BE2C (cell line): ENCODE data around the gene RAD51C.

ENCODE experiments used
- DNase-seq: peaks from one replicate; pipeline ENCODE4 v3.0.0-alpha.2; 2020
- H3K27me3 ChIP-seq: fragments of 250-450 bp; sonication (Bioruptor Pico); 2 replicates; pipeline ENCODE4 v1.5.1; 2020; ENCODE audit warnings: mild to moderate bottlenecking
- H3K36me3 ChIP-seq: fragments of 250-450 bp; sonication (Bioruptor Pico); 2 replicates; pipeline ENCODE4 v1.5.1; 2020; ENCODE audit warnings: mild to moderate bottlenecking
- H3K4me1 ChIP-seq: fragments of 250-450 bp; sonication (Bioruptor Pico); 2 replicates; pipeline ENCODE4 v1.5.1; 2020
- H3K4me3 ChIP-seq: 2 replicates; pipeline ENCODE4 v1.5.1; 2011; ENCODE audit warnings: low read depth, low read length
- H3K9me3 ChIP-seq: fragments of 250-450 bp; sonication (Bioruptor Pico); 2 replicates; pipeline ENCODE4 v1.5.1; 2020
- CTCF ChIP-seq: IDR thresholded peaks from 2 replicates; pipeline ENCODE4 v1.5.1; 2012; ENCODE audit warnings: mild to moderate bottlenecking, low read depth, low read length

The RAD51C gene

GRCh38 chr17:58756246-58757161 lies 64.1 kb downstream of the RAD51C start:
- Histone ChIP-seq H3K9me3 (no peaks in the 10 kb centered on the region), H3K36me3 (no peaks in the 10 kb centered on the region; the same call in 1 of the 2 replicates), H3K27me3 (no peaks in the 10 kb centered on the region), H3K4me3 (peak overlapping the region; percentile 95), H3K4me1 (no peaks in the 10 kb centered on the region)
- DNase-seq, result peak; percentile 55
- TF ChIP-seq CTCF, result no peak

GRCh38 chr17:58757162-58757613 lies 64.8 kb downstream of the RAD51C start:
- Histone ChIP-seq H3K27me3 (no peaks in the 10 kb centered on the region), H3K36me3 (no peaks in the 10 kb centered on the region; the same call in 1 of the 2 replicates), H3K9me3 (no peaks in the 10 kb centered on the region), H3K4me3 (peak overlapping the region; percentile 95), H3K4me1 (no peaks in the 10 kb centered on the region)
- DNase-seq, result no peak
- TF ChIP-seq CTCF, result no peak

GRCh38 chr17:58758890-58759289 lies 66.5 kb downstream of the RAD51C start:
- no peak for TF ChIP-seq CTCF
- H3K27me3 ChIP-seq, result no peaks in the 10 kb centered on the region
- H3K36me3 ChIP-seq, result no peaks in the 10 kb centered on the region; the same call in 1 of the 2 replicates
- H3K4me3 ChIP-seq, result no peak overlapping the region
- no peaks in the 10 kb centered on the region for H3K9me3 ChIP-seq
- H3K4me1 ChIP-seq, result no peaks in the 10 kb centered on the region; the same call in 1 of the 2 replicates
- no peak for DNase-seq

GRCh38 chr17:58759522-58759921 lies 67.1 kb downstream of the RAD51C start:
- DNase-seq, result peak; percentile 18
- H3K4me1 ChIP-seq, result no peaks in the 10 kb centered on the region; the same call in 1 of the 2 replicates
- no peak overlapping the region for H3K4me3 ChIP-seq
- TF ChIP-seq CTCF, result no peak
- no peaks in the 10 kb centered on the region for H3K27me3 ChIP-seq
- H3K36me3 ChIP-seq, result no peaks in the 10 kb centered on the region; the same call in 1 of the 2 replicates
- no peaks in the 10 kb centered on the region for H3K9me3 ChIP-seq

- Histone ChIP-seq H3K4me3 (no peak overlapping the region), H3K27me3 (no peaks in the 10 kb centered on the region), H3K4me1 (no peaks in the 10 kb centered on the region; the same call in 1 of the 2 replicates), H3K36me3 (no peaks in the 10 kb centered on the region; the same call in 1 of the 2 replicates), H3K9me3 (no peaks in the 10 kb centered on the region)
- no peak for DNase-seq
- no peak for TF ChIP-seq CTCF
Measured at GRCh38 chr17:58760248-58760647, 67.8 kb downstream of the RAD51C start.

- no peaks in the 10 kb centered on the region for H3K9me3 ChIP-seq
- H3K4me1 ChIP-seq, result no peaks in the 10 kb centered on the region; the same call in 1 of the 2 replicates
- no peak overlapping the region for H3K4me3 ChIP-seq
- no peaks in the 10 kb centered on the region for H3K27me3 ChIP-seq
- DNase-seq, result no peak
- TF ChIP-seq CTCF, result no peak
- H3K36me3 ChIP-seq, result no peaks in the 10 kb centered on the region; the same call in 1 of the 2 replicates
Measured at GRCh38 chr17:58763263-58763662, 70.9 kb downstream of the RAD51C start.
